ENCODE measurements around the gene UPF2. TPM values are rescaled to one million over a fixed set of nuclear protein-coding genes. Genes with fewer than 3 reads are reported as not detected.
"Not testable (repeated sequence)": the region's sequence is repeated elsewhere in the genome, so short reads cannot be mapped to it uniquely, and the experiment has no call there.

The UPF2 gene
- total RNA-seq, 4 donors from 2014 or later: 16.1 to 25.2 (median 19.3) TPM

DNA sequence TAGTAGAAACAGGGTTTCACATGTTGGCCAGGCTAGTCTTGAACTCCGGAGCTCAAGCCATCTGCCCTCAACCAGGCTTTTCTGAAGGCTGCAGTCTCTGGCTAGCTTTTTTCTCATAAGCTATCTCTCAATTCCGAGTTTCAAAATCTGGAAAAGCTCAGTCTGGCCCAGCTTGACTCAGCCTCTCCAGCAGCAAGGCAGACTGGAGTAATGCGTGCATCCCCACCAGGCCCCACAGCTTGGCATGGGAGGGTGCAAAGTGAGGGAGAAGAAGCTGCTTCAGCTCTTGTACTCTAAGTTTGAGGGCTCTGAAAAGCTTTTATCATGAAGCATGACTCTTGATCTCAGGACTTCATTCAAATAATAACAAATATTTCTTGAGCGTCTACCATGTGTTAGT is 30.9 kb upstream of the UPF2 start:
- ATAC-seq (ENCODE audit: low FRiP score) (no peak), DNase-seq (ENCODE audit: low spot score) (no peak)
- TF ChIP-seq, protein P1, sequence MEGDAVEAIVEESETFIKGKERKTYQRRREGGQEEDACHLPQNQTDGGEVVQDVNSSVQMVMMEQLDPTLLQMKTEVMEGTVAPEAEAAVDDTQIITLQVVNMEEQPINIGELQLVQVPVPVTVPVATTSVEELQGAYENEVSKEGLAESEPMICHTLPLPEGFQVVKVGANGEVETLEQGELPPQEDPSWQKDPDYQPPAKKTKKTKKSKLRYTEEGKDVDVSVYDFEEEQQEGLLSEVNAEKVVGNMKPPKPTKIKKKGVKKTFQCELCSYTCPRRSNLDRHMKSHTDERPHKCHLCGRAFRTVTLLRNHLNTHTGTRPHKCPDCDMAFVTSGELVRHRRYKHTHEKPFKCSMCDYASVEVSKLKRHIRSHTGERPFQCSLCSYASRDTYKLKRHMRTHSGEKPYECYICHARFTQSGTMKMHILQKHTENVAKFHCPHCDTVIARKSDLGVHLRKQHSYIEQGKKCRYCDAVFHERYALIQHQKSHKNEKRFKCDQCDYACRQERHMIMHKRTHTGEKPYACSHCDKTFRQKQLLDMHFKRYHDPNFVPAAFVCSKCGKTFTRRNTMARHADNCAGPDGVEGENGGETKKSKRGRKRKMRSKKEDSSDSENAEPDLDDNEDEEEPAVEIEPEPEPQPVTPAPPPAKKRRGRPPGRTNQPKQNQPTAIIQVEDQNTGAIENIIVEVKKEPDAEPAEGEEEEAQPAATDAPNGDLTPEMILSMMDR (IDR thresholded peaks at IDR 0.05): no peak

DNA sequence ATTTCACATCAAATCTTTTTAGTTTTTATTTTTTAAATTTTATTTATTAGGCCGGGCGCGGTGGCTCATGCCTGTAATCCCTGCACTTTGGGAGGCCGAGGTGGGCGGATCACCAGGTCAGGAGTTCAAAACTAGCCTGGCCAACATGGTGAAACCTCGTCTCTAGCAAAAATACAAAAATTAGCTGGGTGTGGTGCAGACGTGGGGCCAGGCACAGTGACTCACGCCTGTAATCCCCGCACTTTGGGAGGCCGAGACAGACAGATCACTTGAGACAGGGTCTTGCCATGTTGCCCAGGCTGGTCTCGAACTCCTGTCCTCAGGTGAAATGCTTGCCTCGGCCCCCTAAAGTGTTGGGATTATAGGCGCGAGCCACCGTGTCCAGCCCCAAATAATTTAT is 28.8 kb upstream of the UPF2 start:
- ATAC-seq (ENCODE audit: low FRiP score); DNase-seq (ENCODE audit: low spot score): not testable (repeated sequence)

DNA sequence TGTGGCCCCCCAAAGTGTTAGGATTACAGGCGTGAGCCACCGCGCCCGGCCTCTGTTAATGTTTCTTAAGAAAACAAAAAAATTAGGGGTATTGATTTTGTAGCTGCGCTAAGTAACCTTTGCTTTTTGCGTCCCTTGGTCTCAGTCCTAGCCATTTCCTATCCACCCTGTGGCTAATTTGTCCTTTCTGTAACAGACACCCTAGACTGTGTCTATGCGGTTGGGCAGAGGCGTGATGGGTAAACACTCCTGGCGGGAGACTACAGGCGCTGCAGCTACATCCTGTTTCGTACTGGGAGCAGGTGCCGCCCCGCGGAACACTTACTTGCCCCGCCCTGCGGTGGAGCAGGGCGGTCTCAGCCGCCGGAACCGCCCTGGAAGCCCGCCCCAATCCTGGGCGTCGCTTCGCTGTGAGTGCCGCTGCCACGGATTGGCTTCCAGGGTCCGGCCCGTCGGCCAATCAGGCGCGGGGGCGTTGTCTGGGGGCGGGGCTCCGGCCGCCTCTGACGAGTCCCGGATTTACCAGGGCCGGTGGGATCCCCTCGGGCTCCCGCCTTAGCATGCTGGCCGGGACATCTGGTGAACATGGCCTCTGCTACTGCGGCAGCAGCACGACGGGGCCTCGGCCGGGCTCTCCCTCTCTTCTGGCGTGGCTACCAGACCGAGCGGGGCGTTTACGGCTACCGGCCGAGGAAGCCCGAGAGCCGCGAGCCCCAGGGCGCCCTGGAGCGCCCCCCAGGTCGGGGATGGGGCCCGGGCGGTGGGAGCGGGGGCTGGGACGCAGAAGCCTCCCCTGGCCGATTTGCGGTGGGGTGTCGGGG is 26.1 kb upstream of the UPF2 start, which contains the start of gene DHTKD1:
TSS of gene DHTKD1 (plus strand) at position 506 of the 821 bp plus-strand sequence. CDS start at position 586, 80 bp downstream.
- peak; percentile 83 for DNase-seq (ENCODE audit: low spot score)
- peak; percentile 100 for ATAC-seq (ENCODE audit: low FRiP score)
- TF ChIP-seq, protein P1 (IDR thresholded peaks at IDR 0.05): peak in 1 of 3 donors; percentile 1

DNA sequence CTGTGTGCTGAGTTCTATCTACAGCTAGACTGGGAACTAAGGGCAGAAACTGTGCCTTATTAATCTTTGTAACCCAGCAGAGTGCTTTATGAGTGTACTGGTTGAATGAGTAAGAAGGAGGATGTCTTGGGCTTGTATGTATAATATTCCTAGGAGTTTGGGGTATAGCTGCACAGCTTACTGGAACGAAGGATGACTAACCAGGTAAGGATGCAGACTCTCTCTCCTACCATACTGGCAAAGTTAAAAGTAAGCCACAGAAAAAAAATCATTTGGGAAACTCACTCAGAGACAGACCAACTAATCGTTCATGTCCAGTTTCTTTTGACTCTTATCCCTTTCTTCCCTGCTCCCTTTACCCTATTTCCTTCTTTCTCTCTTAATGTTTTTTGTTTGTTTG is 24.7 kb upstream of the UPF2 start:
- TF ChIP-seq, protein P1 (IDR thresholded peaks at IDR 0.05): no peak
- no peak for DNase-seq (ENCODE audit: low spot score)
- no peak for ATAC-seq (ENCODE audit: low FRiP score)

DNA sequence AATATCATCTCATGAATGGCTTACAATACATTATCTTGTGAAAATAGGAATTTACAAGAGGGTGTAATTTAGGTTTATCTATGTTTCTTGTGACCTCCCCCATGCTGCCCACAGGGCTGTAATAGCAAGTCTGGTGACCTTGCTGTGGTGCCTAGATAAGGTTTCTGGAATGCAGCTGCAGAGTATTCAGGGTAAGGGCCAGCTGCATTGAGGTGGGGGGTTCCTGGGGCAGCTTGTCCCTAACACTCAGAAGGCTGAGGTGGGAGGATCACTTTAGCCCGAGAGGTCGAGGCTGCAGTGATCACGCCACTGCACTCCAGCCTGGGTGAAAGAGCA is 20.8 kb upstream of the UPF2 start:
- DNase-seq (ENCODE audit: low spot score) (no peak), ATAC-seq (ENCODE audit: low FRiP score) (no peak)
- TF ChIP-seq, protein P1 (IDR thresholded peaks at IDR 0.05): no peak

DNA sequence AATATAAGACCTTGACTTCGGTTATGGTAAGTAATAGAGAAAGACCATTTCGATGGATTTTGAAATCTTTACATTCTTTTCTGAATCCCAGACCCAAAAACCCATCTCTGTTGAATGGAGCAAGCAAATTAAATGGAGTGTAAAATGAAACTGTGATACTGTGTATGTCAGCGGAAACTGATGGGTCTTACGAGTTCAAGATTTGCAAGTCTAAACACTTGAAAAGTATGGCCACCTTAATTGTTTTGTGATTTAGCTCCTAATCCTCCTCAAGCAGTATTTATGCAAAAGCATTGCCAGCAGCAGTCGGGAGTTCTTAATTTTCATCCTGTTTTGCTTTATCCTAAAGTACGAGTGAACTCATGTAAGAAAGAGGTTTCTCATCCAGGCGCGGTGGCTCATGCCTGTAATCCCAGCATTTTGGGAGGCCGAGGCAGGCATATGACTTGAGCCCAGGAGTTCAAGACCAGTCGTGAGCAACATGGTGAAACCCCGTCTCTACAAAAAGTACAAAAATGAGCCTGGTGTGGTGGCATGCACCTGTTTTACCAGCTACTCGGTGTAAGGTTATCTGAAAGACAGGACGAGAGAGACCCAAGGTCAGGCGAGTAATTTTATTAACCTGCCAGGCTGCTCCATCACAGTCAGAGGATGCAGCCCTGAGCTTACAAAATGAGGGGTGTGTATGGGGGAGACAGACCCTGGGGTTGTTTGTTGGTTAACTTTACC is 20.3 kb upstream of the UPF2 start:
- DNase-seq (ENCODE audit: low spot score): no peak
- ATAC-seq (ENCODE audit: low FRiP score): no peak
- TF ChIP-seq, protein P1 (IDR thresholded peaks at IDR 0.05): no peak

DNA sequence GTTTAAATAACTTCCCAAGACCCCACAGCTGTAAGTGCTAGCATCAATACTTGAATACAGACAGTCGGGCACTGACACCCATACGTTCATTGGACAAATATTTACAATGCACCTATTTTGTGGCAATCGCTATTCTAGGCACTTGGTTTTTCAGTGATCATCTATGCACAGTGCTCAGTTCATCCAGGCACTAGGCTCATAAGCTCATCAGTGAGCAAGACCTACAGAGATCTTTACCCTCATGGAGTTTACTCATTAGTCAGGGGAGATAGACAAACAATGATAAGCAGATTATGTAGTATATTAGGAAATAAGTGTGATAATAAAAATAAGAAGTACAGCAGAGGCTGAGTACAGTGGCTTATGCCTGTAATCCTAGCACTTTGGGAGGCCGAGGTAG is 18.5 kb upstream of the UPF2 start:
- ATAC-seq (ENCODE audit: low FRiP score) (no peak), DNase-seq (ENCODE audit: low spot score) (no peak)
- TF ChIP-seq, protein P1 (IDR thresholded peaks at IDR 0.05): no peak
